PC-9 (cell line): ENCODE measurements around the gene FCMR. TPM values are rescaled to one million over a fixed set of nuclear protein-coding genes. Genes with fewer than 3 reads are reported as not detected.
A peak's percentile ranks its signal among the peaks of the same experiment; 100 is the strongest.

ENCODE experiments used
- BruUV-seq: library from RNA; stranded (reverse); fragments of 400-500 nt; replicated peaks from 2 replicates; lab custom pipeline; 2021; lab: Mats Ljungman, UMichigan
- CTCF ChIA-PET: fragments of 300-600 bp; sonication (Branson Sonifier 250); formaldehyde crosslinking; loops from one replicate; lab custom pipeline; 2022; ENCODE audit warnings: antibody characterized with exemption; lab: Charles Lee
- POLR2A ChIA-PET: fragments of 300-600 bp; sonication (Branson Sonifier 250); formaldehyde crosslinking; loops from one replicate; lab custom pipeline; 2022; ENCODE audit warnings: antibody characterized with exemption; ENCODE audit not compliant: unreplicated experiment; lab: Charles Lee
- DNase-seq, 2 experiments: peaks; one replicate each; pipeline versions ENCODE4 v3.0.0 to v3.0.0-alpha.2; 2015 to 2022; ENCODE audit warnings: mixed read lengths in 1 of 2
- H2AFZ ChIP-seq: fragments of 200-600 bp; sonication (generic); 2 replicates; pipeline ENCODE4 v1.8.1; 2017; ENCODE audit warnings: antibody characterized with exemption
- H3F3A ChIP-seq: fragments of 200-600 bp; sonication (generic); 2 replicates; pipeline ENCODE4 v1.8.1; 2017; ENCODE audit warnings: antibody characterized with exemption, mild to moderate bottlenecking, low read depth; ENCODE audit not compliant: insufficient read depth
- H3K27ac ChIP-seq: fragments of 200-600 bp; sonication (generic); 2 replicates; pipeline ENCODE4 v1.6.1; 2016; ENCODE audit warnings: mixed run types
- H3K27me3 ChIP-seq: fragments of 200-600 bp; sonication (generic); 2 replicates; pipeline ENCODE4 v1.6.1; 2016; ENCODE audit warnings: low read depth, mixed run types; ENCODE audit not compliant: insufficient read depth
- H3K36me3 ChIP-seq: fragments of 200-600 bp; sonication (generic); 2 replicates; pipeline ENCODE4 v1.6.1; 2016; ENCODE audit warnings: low read depth, mixed run types
- H3K4me1 ChIP-seq: fragments of 200-600 bp; sonication (generic); replicated peaks from 2 replicates; pipeline ENCODE4 v1.6.1; 2016; ENCODE audit warnings: mixed run types; ENCODE audit not compliant: insufficient read depth
- H3K4me2 ChIP-seq: fragments of 200-600 bp; sonication (generic); 2 replicates; pipeline ENCODE4 v1.6.1; 2017; ENCODE audit warnings: mixed run types
- H3K4me3 ChIP-seq: fragments of 200-600 bp; sonication (generic); 2 replicates; pipeline ENCODE4 v1.6.1; 2016; ENCODE audit warnings: mixed run types
- H3K79me2 ChIP-seq: fragments of 200-600 bp; sonication (generic); 2 replicates; pipeline ENCODE4 v1.6.1; 2017; ENCODE audit warnings: low read depth, mixed run types
- H3K9me2 ChIP-seq: fragments of 200-600 bp; sonication (generic); 2 replicates; pipeline ENCODE4 v1.8.1; 2017; ENCODE audit warnings: mild to moderate bottlenecking; ENCODE audit not compliant: insufficient read depth
- H3K9me3 ChIP-seq: fragments of 200-600 bp; sonication (generic); 2 replicates; pipeline ENCODE4 v1.8.1; 2016; ENCODE audit warnings: low read depth; ENCODE audit not compliant: insufficient read depth
- H4K20me1 ChIP-seq: fragments of 200-600 bp; sonication (generic); 2 replicates; pipeline ENCODE4 v1.8.1; 2017; ENCODE audit not compliant: insufficient read depth
- EZH2 ChIP-seq: fragments of 200-600 bp; sonication (generic); IDR thresholded peaks from 2 replicates; pipeline ENCODE4 v1.8.0; 2017; ENCODE audit warnings: antibody characterized with exemption, low read depth
- intact Hi-C: fragments of 100-400 bp; cut with micrococcal nuclease; formaldehyde crosslinking; loops from one replicate; pipeline ENCODE4 v1.10.0; 2022; ENCODE audit not compliant: unreplicated experiment
- total RNA-seq: library from RNA; stranded (reverse); gene quantifications from 2 replicates; pipeline ENCODE4 v1.2.3, GENCODE V29; 2021
- TF ChIP-seq, protein P1 (sequence below): fragments of 200-600 bp; sonication (generic); conservative IDR thresholded peaks from 2 replicates; pipeline ENCODE4 v1.6.1; 2017; ENCODE audit warnings: mixed run types, antibody characterized with exemption, mild to moderate bottlenecking, moderate library complexity

Gene FCMR
- total RNA-seq, 1 experiment from 2014 or later, result 1.2 TPM

DNA sequence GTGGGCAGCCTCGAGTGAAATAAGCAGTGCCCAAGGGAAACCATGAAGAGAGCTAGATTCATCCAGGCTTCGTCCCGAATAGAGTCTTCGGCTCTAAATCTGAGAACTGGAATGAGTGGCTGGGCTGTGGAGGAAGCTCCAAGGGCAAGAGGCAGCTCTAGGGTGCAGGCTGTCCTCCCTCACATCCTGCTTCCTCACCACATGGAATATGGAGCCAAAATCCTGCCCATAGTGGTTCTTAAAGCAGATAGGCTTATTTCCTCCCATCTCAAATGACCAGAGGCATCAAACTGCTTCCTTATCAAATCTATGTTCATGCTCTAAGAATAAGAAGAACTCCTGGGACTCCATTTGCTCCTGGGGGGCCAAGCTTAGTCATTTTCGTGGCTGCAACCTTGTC is 22.0 kb downstream of the FCMR start:
- Histone ChIP-seq H3K27me3 (no peaks in the 10 kb centered on the region), H3K4me2 (no peak overlapping the region), H3K9me3 (no peaks in the 10 kb centered on the region), H2AFZ (no peak overlapping the region), H3K9me2 (no peaks in the 10 kb centered on the region), H3F3A (peaks cover 21% of the 10 kb centered on the region; the same call in 1 of the 2 replicates), H3K27ac (no peak overlapping the region), H3K79me2 (no peaks in the 10 kb centered on the region), H4K20me1 (no peaks in the 10 kb centered on the region), H3K36me3 (no peaks in the 10 kb centered on the region), H3K4me3 (no peak overlapping the region), H3K4me1 (peaks cover 34% of the 10 kb centered on the region)
- DNase-seq, result no peak
- BruUV-seq, result no TSS peak
- TF ChIP-seq EZH2, result no peak
- TF ChIP-seq, protein P1, sequence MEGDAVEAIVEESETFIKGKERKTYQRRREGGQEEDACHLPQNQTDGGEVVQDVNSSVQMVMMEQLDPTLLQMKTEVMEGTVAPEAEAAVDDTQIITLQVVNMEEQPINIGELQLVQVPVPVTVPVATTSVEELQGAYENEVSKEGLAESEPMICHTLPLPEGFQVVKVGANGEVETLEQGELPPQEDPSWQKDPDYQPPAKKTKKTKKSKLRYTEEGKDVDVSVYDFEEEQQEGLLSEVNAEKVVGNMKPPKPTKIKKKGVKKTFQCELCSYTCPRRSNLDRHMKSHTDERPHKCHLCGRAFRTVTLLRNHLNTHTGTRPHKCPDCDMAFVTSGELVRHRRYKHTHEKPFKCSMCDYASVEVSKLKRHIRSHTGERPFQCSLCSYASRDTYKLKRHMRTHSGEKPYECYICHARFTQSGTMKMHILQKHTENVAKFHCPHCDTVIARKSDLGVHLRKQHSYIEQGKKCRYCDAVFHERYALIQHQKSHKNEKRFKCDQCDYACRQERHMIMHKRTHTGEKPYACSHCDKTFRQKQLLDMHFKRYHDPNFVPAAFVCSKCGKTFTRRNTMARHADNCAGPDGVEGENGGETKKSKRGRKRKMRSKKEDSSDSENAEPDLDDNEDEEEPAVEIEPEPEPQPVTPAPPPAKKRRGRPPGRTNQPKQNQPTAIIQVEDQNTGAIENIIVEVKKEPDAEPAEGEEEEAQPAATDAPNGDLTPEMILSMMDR, result no peak
- ChIA-PET CTCF (no interaction called here), POLR2A (no interaction called here)
- intact Hi-C loops, result no loop called here

DNA sequence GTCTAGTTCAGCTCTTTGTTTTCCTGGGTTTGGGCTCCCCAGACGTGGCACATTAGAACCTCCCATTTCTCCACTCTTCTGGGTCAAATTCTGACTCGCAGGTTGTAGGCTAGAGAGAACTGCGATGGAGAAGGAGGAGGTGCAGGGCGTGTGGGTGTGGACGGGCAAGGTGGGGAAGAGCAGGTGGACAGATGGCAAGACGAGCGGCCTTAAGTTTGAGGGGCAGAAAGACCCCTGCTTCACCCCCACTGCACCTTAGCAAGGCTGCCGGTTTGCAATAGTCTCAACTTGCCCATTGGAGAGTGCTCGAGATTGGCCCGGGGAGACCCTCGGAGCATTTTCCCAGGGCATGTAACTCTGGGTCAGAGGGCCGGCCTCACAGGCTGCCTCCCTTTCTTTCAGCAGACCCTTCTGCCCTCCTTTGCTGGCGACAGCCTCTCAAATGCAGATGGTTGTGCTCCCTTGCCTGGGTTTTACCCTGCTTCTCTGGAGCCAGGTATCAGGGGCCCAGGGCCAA is 22.8 kb downstream of the FCMR start:
- Histone ChIP-seq H3K4me3 (no peak overlapping the region), H3K27ac (no peak overlapping the region; the same call in 1 of the 2 replicates), H2AFZ (no peak overlapping the region), H3F3A (peaks cover 15% of the 10 kb centered on the region; the same call in 1 of the 2 replicates), H3K27me3 (no peaks in the 10 kb centered on the region), H4K20me1 (no peaks in the 10 kb centered on the region), H3K9me3 (no peaks in the 10 kb centered on the region), H3K9me2 (no peaks in the 10 kb centered on the region), H3K79me2 (no peaks in the 10 kb centered on the region), H3K4me2 (peak overlapping the region; percentile 63), H3K36me3 (no peaks in the 10 kb centered on the region), H3K4me1 (peaks cover 37% of the 10 kb centered on the region)
- TF ChIP-seq, protein P1, result no peak
- no peak for TF ChIP-seq EZH2
- ChIA-PET CTCF (interaction anchor here (0.6 kb wide), 1 partner anchor 10 kb away, joined by 5 read pairs; no protein-coding TSS in a partner anchor), POLR2A (no interaction called here)
- intact Hi-C loops, result no loop called here
- DNase-seq, result no peak
- BruUV-seq, result no TSS peak

DNA sequence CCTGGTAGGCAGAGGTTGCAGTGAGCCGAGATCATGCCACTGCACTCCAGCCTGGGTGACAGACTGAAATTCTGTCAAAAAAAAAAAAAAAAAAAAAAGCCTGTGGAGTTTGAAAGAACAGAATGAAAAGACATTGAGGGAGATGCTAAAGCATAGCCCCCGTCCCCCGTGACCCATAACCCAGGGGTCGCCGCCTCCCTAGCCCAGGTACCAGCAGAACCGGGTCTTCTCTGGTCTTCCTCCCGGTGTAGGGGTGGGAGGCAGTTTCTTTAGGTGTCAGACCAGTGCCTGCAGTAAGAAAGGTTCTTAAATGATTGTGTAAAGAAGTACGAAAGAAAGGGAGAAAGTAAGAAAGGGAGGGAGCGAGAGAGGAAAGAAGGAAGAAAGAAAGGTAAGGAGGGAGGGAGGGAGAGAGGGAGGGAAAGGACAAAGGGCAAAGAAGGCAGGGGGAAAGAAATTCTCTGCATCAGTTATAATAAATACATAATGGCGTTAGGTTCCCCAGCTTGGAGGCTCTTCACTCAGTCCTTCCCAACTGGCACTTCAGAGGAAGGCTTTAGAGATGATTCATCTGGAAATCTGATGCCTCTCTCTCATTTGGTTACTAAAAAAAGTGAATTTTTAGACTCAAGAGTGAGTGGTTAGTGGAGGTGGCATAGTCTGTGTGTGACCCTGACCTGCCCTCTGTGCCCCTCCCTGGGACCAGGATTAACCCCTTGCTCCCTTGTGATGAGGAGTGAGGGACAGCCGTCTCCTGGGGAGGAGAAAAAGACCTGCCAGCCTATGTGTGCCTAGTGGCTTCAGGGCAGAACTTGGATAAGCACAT is 23.4 kb downstream of the FCMR start:
- Histone ChIP-seq H3K79me2 (no peaks in the 10 kb centered on the region), H2AFZ (no peak overlapping the region), H3K9me2 (no peaks in the 10 kb centered on the region), H3K36me3 (no peaks in the 10 kb centered on the region), H3K4me3 (no peak overlapping the region; the same call in 1 of the 2 replicates), H3K9me3 (no peaks in the 10 kb centered on the region), H4K20me1 (no peaks in the 10 kb centered on the region), H3K4me2 (peak overlapping the region; percentile 63), H3K4me1 (peaks cover 37% of the 10 kb centered on the region), H3F3A (peaks cover 15% of the 10 kb centered on the region; the same call in 1 of the 2 replicates), H3K27ac (no peak overlapping the region; the same call in 1 of the 2 replicates), H3K27me3 (no peaks in the 10 kb centered on the region)
- peak; percentile 33 to 47 for DNase-seq
- CTCF ChIA-PET, result interaction anchor here (0.7 kb wide), 1 partner anchor 424 kb away, joined by 21 read pairs; no protein-coding TSS in a partner anchor
- TF ChIP-seq EZH2, result no peak
- BruUV-seq, result TSS peak; percentile 68
- intact Hi-C loops, result no loop called here
- POLR2A ChIA-PET, result no interaction called here
